Transverse colon (tissue), 4 donors: ENCODE results near the gene PSD. TPM values are rescaled to one million over a fixed set of nuclear protein-coding genes. Genes with fewer than 3 reads are reported as not detected.

Experiments used
- DNase-seq: peaks from one replicate; pipeline ENCODE4 v3.0.0-alpha.2; 2019
- H3K27ac ChIP-seq, 4 donors: fragments of 200-600 bp; sonication (generic); 2 replicates each; pipeline ENCODE4 v1.5.1; 2016 to 2018; ENCODE audit warnings: inconsistent platforms in 4 of 4
- H3K27me3 ChIP-seq: fragments of 200-600 bp; sonication (generic); 2 replicates; pipeline ENCODE4 v1.5.1; 2017; ENCODE audit warnings: inconsistent platforms
- H3K36me3 ChIP-seq, 4 donors: fragments of 200-600 bp; sonication (generic); 2 replicates each; pipeline ENCODE4 v1.5.1; 2017 to 2019; ENCODE audit warnings: inconsistent platforms in 4 of 4
- H3K4me1 ChIP-seq, 4 donors: fragments of 200-600 bp; sonication (generic); 2 replicates each; pipeline ENCODE4 v1.5.1; 2017 to 2020; ENCODE audit warnings: inconsistent platforms in 4 of 4
- H3K4me3 ChIP-seq, 4 donors: fragments of 200-600 bp; sonication (generic); 1 replicate in 1 of 4; 2 replicates in 3 of 4; pipeline versions ENCODE4 v1.5.1 to v1.6.1; 2017 to 2019; ENCODE audit warnings: inconsistent platforms in 4 of 4
- H3K9me3 ChIP-seq, 2 donors: fragments of 200-600 bp; sonication (generic); 2 replicates each; pipeline ENCODE4 v1.5.1; 2017 to 2019; ENCODE audit warnings: inconsistent platforms in 2 of 2
- CTCF ChIP-seq, 5 experiments: fragments of 200-600 bp in 3 of 5; fragments of 450-650 bp in 2 of 5; sonication (generic) in 3 of 5; IDR thresholded peaks; 1 replicate in 2 of 5; 2 replicates in 3 of 5; pipeline ENCODE4 v1.5.1; 2016 to 2017; ENCODE audit warnings: antibody characterized with exemption in 5 of 5, inconsistent platforms in 3 of 5, mild to moderate bottlenecking in 2 of 5, moderate library complexity in 1 of 5
- EP300 ChIP-seq: sonication (generic); formaldehyde crosslinking; IDR thresholded peaks from one replicate; pipeline ENCODE4 v1.6.1; 2017; ENCODE audit warnings: antibody characterized with exemption, low read depth
- POLR2A ChIP-seq: fragments of 450-650 bp; IDR thresholded peaks from one replicate; pipeline ENCODE4 v1.6.1; 2016; ENCODE audit warnings: antibody characterized with exemption, mild to moderate bottlenecking, moderate library complexity
- POLR2AphosphoS5 ChIP-seq, 3 donors: sonication (generic); formaldehyde crosslinking; IDR thresholded peaks; one replicate each; pipeline ENCODE4 v1.6.1; 2016; ENCODE audit warnings: antibody characterized with exemption in 3 of 3
- WGBS, 2 donors: methylation state at CpG; one replicate each; pipeline ENCODE4 v1.1.5; 2018; ENCODE audit warnings: low coverage in 1 of 2; 5-methylcytosine and 5-hydroxymethylcytosine counted together
- in situ Hi-C, 4 donors: fragments of 200-750 bp; cut with MboI; loops; one replicate each; pipeline versions ENCODE4 v1.15.0 to v1.15.1; 2017; ENCODE audit warnings: low sequenced_read_pairs in 3 of 4, low pct_ligation_motif_present in 1 of 4, low pct_unique_long_range_greater_than_20kb in 1 of 4
- intact Hi-C: fragments of 100-400 bp; cut with DNase I; formaldehyde crosslinking; loops from one replicate; pipeline ENCODE4 v1.15.1; 2023; ENCODE audit warnings: low total_unique reads
- total RNA-seq, 4 donors: library from RNA; depleted of rRNA; stranded (reverse); fragments of >200 nt; gene quantifications; one replicate each; pipeline ENCODE4 v1.1.0, GENCODE V29; 2016

The PSD gene
- total RNA-seq, 4 donors from 2014 or later, result 38.9 to 56.1 (median 49.4) TPM

DNA sequence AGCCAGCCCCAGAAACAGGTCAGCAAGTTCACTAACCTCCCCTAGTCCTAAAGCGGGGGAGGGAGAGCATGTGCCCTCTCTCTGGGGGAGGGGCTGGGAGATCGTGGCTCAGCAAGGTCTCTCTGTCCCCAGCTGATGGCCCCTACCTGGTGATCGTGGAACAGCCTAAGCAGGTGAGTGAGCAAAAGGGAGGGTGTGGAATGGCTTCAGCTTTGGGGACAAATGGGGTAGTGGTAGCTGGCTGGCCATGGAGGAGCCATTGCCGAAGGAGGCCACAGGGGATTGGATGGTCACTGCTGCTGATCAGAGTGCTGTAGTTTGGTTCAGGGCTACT lies 22.3 kb downstream of the PSD start:
- no peaks in the 10 kb centered on the region for H3K9me3 ChIP-seq
- in situ Hi-C loops (loop anchor here in 1 of 4 donors (25.0 kb wide), 1 partner anchor 191 kb away; no protein-coding TSS in a partner anchor), intact Hi-C loops (loop anchor here (10.0 kb wide), 1 partner anchor 189 kb away; no protein-coding TSS in a partner anchor)
- TF ChIP-seq CTCF (IDR thresholded peaks at IDR 0.05) (no peak), POLR2A (no peak), POLR2AphosphoS5 (IDR thresholded peaks at IDR 0.05) (no peak), EP300 (no peak)
- H3K27me3 ChIP-seq, result no peaks in the 10 kb centered on the region
- H3K27ac ChIP-seq, result peak overlapping the region; percentile 94 to 99 (median 98)
- WGBS, 2 donors, result 29% methylated on average over 4 of the region's 4 CpGs; no CpG with 5 or more reads in 1 of the 2 donors
- H3K4me3 ChIP-seq, result peak overlapping the region; percentile 57 to 85 (median 60)
- no peak for DNase-seq
- H3K4me1 ChIP-seq, result peaks cover 19 to 49% (median 35%) of the 10 kb centered on the region in 4 donors
- no peaks in the 10 kb centered on the region for H3K36me3 ChIP-seq

GRCh38 chr10:102395400-102396316 lies 22.9 kb downstream of the PSD start, which contains the start of gene NFKB2:
NFKB2 (plus strand) TSS chr10:102395705; CDS start chr10:102395960, 255 bp downstream.
- Histone ChIP-seq H3K36me3 (no peaks in the 10 kb centered on the region), H3K4me3 (peak within 1 kb of the TSS; percentile 57 to 85 (median 62)), H3K4me1 (peaks cover 19 to 49% (median 35%) of the 10 kb centered on the region in 4 donors), H3K27ac (peak within 1 kb of the TSS; percentile 94 to 99 (median 98)), H3K9me3 (no peaks in the 10 kb centered on the region), H3K27me3 (no peaks in the 10 kb centered on the region)
- 0 to 8% methylated on average over 8 to 36 of the region's 42 CpGs for WGBS, 2 donors
- intact Hi-C loops (loop anchor here (10.0 kb wide), 1 partner anchor 189 kb away; no protein-coding TSS in a partner anchor), in situ Hi-C loops (loop anchor here in 1 of 4 donors (25.0 kb wide), 1 partner anchor 192 kb away; no protein-coding TSS in a partner anchor)
- TF ChIP-seq POLR2AphosphoS5 (IDR thresholded peaks at IDR 0.05), result peak; percentile 87 to 93 (median 87)
- peak; percentile 67 for TF ChIP-seq POLR2A
- peak; percentile 60 for TF ChIP-seq EP300
- TF ChIP-seq CTCF (IDR thresholded peaks at IDR 0.05), result no peak
- DNase-seq, result peak; percentile 92

DNA sequence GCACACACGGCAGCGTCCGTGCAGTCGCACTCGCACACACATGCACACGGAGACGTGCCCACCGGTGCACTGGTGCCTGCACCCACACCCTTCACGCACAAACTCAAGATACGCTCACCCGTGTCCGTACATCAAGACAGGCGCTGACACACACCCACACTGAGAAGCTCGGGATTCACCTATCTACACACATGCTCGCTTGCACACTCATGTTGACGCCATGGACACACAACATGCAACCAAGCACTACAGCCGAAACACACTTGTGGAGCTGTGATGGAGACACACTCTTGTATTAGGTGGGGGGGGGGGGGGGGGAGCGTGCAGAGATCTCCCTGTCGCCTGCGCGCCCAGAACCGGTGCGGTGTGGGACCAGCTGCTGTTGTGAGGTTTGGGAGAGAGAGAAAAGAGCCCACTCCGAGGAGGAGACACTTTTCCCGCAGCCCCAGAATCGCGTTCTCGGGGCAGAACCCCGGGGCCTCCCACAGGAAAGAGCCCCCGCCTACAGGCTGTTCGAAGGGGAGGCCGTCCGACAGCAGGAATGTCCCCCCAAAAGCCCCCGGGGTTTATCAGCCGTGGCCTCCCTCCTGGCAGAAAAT lies 23.7 kb downstream of the PSD start:
- WGBS, 2 donors, result 0% methylated on average over 3 to 29 of the region's 35 CpGs
- Histone ChIP-seq H3K4me1 (peaks cover 16 to 44% (median 33%) of the 10 kb centered on the region in 4 donors), H3K9me3 (no peaks in the 10 kb centered on the region), H3K36me3 (no peaks in the 10 kb centered on the region), H3K4me3 (peak overlapping the region; percentile 57 to 85 (median 62)), H3K27ac (peak overlapping the region; percentile 94 to 99 (median 98)), H3K27me3 (no peaks in the 10 kb centered on the region)
- in situ Hi-C loops (loop anchor here in 1 of 4 donors (25.0 kb wide), 1 partner anchor 192 kb away; no protein-coding TSS in a partner anchor), intact Hi-C loops (loop anchor here (1.0 to 10.0 kb wide), 3 partner anchors 26 to 190 kb away; no protein-coding TSS in a partner anchor)
- no peak for TF ChIP-seq POLR2A
- TF ChIP-seq EP300, result no peak
- TF ChIP-seq CTCF (IDR thresholded peaks at IDR 0.05), result no peak
- TF ChIP-seq POLR2AphosphoS5 (IDR thresholded peaks at IDR 0.05), result no peak
- no peak for DNase-seq
